Smooth muscle cell (in vitro differentiated cells): ENCODE measurements around the gene SF3B3. TPM values are rescaled to one million over a fixed set of nuclear protein-coding genes. Genes with fewer than 3 reads are reported as not detected.

Source experiments
- DNase-seq: peaks from one replicate; lab custom pipeline; 2025; ENCODE audit not compliant: unreplicated experiment; lab: John Stamatoyannopoulos, UW
- H2AFZ ChIP-seq: fragments of 200-600 bp; sonication (generic); 2 replicates; pipeline ENCODE4 v1.6.0; 2016; ENCODE audit warnings: antibody characterized with exemption, low read depth, mild to moderate bottlenecking
- H3F3A ChIP-seq: fragments of 200-600 bp; sonication (generic); 2 replicates; pipeline ENCODE4 v1.6.0; 2017; ENCODE audit warnings: antibody characterized with exemption, low read depth
- H3K27ac ChIP-seq: fragments of 200-600 bp; sonication (generic); 2 replicates; pipeline ENCODE4 v1.5.1; 2016; ENCODE audit warnings: low read depth, mild to moderate bottlenecking
- H3K27me3 ChIP-seq: fragments of 200-600 bp; sonication (generic); 2 replicates; pipeline ENCODE4 v1.6.1; 2016; ENCODE audit warnings: low read depth, mild to moderate bottlenecking
- H3K36me3 ChIP-seq: fragments of 200-600 bp; sonication (generic); 2 replicates; pipeline ENCODE4 v1.5.1; 2016; ENCODE audit warnings: low read depth
- H3K4me1 ChIP-seq: fragments of 200-600 bp; sonication (generic); 2 replicates; pipeline ENCODE4 v1.5.1; 2016; ENCODE audit warnings: low read depth
- H3K4me2 ChIP-seq: fragments of 200-600 bp; sonication (generic); 2 replicates; pipeline ENCODE4 v1.6.0; 2016; ENCODE audit warnings: mild to moderate bottlenecking
- H3K4me3 ChIP-seq: fragments of 200-600 bp; sonication (generic); 2 replicates; pipeline ENCODE4 v1.5.1; 2016; ENCODE audit warnings: mild to moderate bottlenecking
- H3K79me2 ChIP-seq: fragments of 200-600 bp; sonication (generic); 2 replicates; pipeline ENCODE4 v1.6.0; 2016; ENCODE audit warnings: low read depth, mild to moderate bottlenecking
- H3K9ac ChIP-seq: fragments of 200-600 bp; sonication (generic); 2 replicates; pipeline ENCODE4 v1.6.0; 2016; ENCODE audit warnings: low read depth
- H3K9me3 ChIP-seq: fragments of 200-600 bp; sonication (generic); replicated peaks from 2 replicates; pipeline ENCODE4 v1.5.1; 2016; ENCODE audit warnings: low read depth
- H4K20me1 ChIP-seq: fragments of 200-600 bp; sonication (generic); 2 replicates; pipeline ENCODE4 v1.6.0; 2016; ENCODE audit warnings: low read depth
- CTCF ChIP-seq: fragments of 200-600 bp; sonication (generic); IDR thresholded peaks from 2 replicates; pipeline ENCODE4 v1.5.1; 2017; ENCODE audit warnings: borderline replicate concordance, mild to moderate bottlenecking, antibody characterized with exemption; ENCODE audit not compliant: insufficient read depth, poor library complexity, severe bottlenecking
- WGBS: methylation state at CpG from one replicate; pipeline ENCODE4 v1.1.7; 2016; ENCODE audit warnings: low lambda C conversion rate; 5-methylcytosine and 5-hydroxymethylcytosine counted together
- polyA plus RNA-seq: library from polyadenylated mRNA; unstranded; fragments of >200 nt; fragmentation: Nextera tagmentation; extraction: Ambion mirVana; gene quantifications from 2 replicates; pipeline ENCODE4 v1.2.1, GENCODE V29; 2016
- total RNA-seq: library from RNA; depleted of rRNA; stranded (reverse); fragments of >200 nt; gene quantifications from 2 replicates; pipeline ENCODE4 v1.2.3, GENCODE V29; 2014

SF3B3 gene
- total and polyA plus RNA-seq, 2 experiments from 2014 or later: 126 to 129 TPM

- DNase-seq: no peak
- H3K9ac ChIP-seq: no peak overlapping the region
- H2AFZ ChIP-seq: no peak overlapping the region
- H3K27me3 ChIP-seq: no peaks in the 10 kb centered on the region
- no peak overlapping the region for H3K27ac ChIP-seq
- H3K4me2 ChIP-seq: no peak overlapping the region
- H3K36me3 ChIP-seq: peaks cover 9% of the 10 kb centered on the region
- no peaks in the 10 kb centered on the region for H3K79me2 ChIP-seq
- WGBS: 76% methylated on average over 5 of the region's 5 CpGs
- no peaks in the 10 kb centered on the region for H3K4me1 ChIP-seq
- no peaks in the 10 kb centered on the region for H3F3A ChIP-seq
- TF ChIP-seq CTCF: no peak
- no peaks in the 10 kb centered on the region for H4K20me1 ChIP-seq
- no peaks in the 10 kb centered on the region for H3K9me3 ChIP-seq
- no peak overlapping the region for H3K4me3 ChIP-seq
Measured at GRCh38 chr16:70494202-70494770, 29.3 kb upstream of the SF3B3 start.

GRCh38 chr16:70494777-70495176, 28.8 kb upstream of the SF3B3 start:
- Histone ChIP-seq H3K79me2 (no peaks in the 10 kb centered on the region), H3K27ac (no peak overlapping the region), H3K4me3 (no peak overlapping the region), H4K20me1 (no peaks in the 10 kb centered on the region), H3K4me2 (no peak overlapping the region), H2AFZ (no peak overlapping the region), H3K27me3 (no peaks in the 10 kb centered on the region), H3K9ac (no peak overlapping the region), H3K4me1 (no peaks in the 10 kb centered on the region), H3K9me3 (no peaks in the 10 kb centered on the region), H3K36me3 (peaks cover 9% of the 10 kb centered on the region), H3F3A (no peaks in the 10 kb centered on the region)
- TF ChIP-seq CTCF: no peak
- DNase-seq: no peak
- WGBS: 94% methylated on average over 2 of the region's 2 CpGs

DNA sequence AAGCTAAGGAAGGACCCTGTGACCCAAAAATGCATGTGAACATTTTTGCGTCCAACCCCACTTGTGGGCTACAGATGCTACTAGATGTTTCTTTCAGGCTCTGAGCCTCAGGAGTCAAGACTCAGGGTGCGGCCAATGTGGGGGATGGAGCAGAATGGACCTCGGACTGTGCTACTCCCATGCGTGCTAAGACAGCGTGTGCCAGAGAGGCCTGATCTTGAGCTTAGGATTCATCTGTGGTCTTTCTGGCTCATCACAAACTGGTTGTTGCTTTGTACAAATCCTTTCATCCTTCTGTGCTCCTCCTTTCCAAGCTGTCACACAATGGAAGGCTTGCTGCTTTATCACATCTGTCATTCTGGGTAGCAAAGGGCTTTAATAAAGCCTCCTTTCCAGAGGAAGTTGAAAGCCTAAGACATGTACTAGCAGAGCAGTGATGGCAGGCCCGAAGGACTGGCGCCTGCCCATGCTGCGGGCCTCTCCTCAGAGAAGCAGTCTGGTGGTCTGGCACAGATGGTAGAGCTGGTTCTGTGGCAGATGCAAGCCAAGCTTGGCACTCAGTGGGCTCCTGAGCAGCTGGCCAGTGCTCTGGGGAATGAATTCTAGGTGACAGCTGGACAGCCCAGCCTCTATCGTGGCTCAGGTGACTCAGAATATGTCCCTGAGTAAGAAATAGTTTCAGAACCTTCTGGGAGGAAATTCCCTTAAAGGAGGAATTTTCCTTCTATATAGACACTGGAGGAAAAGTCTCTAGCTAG, 28.0 kb upstream of the SF3B3 start:
- Histone ChIP-seq H2AFZ (no peak overlapping the region), H3K9ac (no peak overlapping the region), H3K27ac (no peak overlapping the region), H3K36me3 (peaks cover 9% of the 10 kb centered on the region), H3K27me3 (no peaks in the 10 kb centered on the region), H3K4me2 (no peak overlapping the region), H3K4me1 (no peaks in the 10 kb centered on the region), H3K4me3 (no peak overlapping the region), H3F3A (no peaks in the 10 kb centered on the region), H4K20me1 (no peaks in the 10 kb centered on the region), H3K9me3 (no peaks in the 10 kb centered on the region), H3K79me2 (no peaks in the 10 kb centered on the region)
- TF ChIP-seq CTCF: no peak
- DNase-seq: no peak
- WGBS: 94% methylated on average over 9 of the region's 9 CpGs
